SJCRH30 (cell line): ENCODE results near the gene IL4. TPM values are rescaled to one million over a fixed set of nuclear protein-coding genes. Genes with fewer than 3 reads are reported as not detected.
"Not testable (repeated sequence)": the region's sequence is repeated elsewhere in the genome, so short reads cannot be mapped to it uniquely, and the experiment has no call there.

ENCODE experiments used
- DNase-seq, 2 experiments: peaks; one replicate each; pipeline ENCODE4 v3.0.0-alpha.2; 2015 to 2020
- H3K27ac ChIP-seq: fragments of 250-450 bp; sonication (Bioruptor Pico); 2 replicates; pipeline ENCODE4 v1.5.1; 2020; ENCODE audit warnings: mild to moderate bottlenecking, moderate library complexity
- H3K27me3 ChIP-seq: fragments of 250-450 bp; sonication (Bioruptor Pico); 2 replicates; pipeline ENCODE4 v1.5.1; 2020; ENCODE audit warnings: mild to moderate bottlenecking, moderate library complexity
- H3K36me3 ChIP-seq: fragments of 250-450 bp; sonication (Bioruptor Pico); 2 replicates; pipeline ENCODE4 v1.5.1; 2020; ENCODE audit warnings: mild to moderate bottlenecking, moderate library complexity
- H3K4me1 ChIP-seq: fragments of 250-450 bp; sonication (Bioruptor Pico); 2 replicates; pipeline ENCODE4 v1.5.1; 2020; ENCODE audit warnings: mild to moderate bottlenecking, moderate library complexity
- H3K4me3 ChIP-seq: fragments of 250-450 bp; sonication (Bioruptor Pico); 2 replicates; pipeline ENCODE4 v1.5.1; 2020; ENCODE audit warnings: mild to moderate bottlenecking, moderate library complexity
- H3K9me3 ChIP-seq: fragments of 250-450 bp; sonication (Bioruptor Pico); replicated peaks from 2 replicates; pipeline ENCODE4 v1.5.1; 2020; ENCODE audit warnings: mild to moderate bottlenecking, moderate library complexity
- total RNA-seq: library from RNA; depleted of rRNA; stranded (reverse); fragments of >200 nt; shearing (Covaris generic); gene quantifications from 2 replicates; pipeline ENCODE4 v1.2.3, GENCODE V29; 2014; rRNA removed

IL4 gene
- total RNA-seq, 1 experiment from 2014 or later: not detected

DNA sequence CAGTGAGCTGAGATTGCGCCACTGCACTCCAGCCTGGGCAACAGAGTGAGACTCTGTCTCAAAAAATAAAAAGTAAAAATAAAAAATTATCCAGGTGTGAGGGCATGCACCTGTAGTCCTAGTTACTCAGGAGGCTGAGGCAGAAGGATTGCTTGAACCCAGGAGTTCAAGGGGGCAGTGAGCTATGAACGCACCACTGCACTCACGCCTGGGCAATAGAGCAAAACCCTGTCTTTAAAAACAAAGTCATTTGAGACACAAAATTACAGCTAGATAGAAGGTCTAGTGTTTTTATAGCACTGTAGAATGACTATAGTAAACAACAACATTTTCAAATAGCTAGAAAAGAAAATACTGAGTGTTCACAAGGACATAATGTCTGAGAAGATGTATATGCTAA, 16.4 kb downstream of the IL4 start:
- DNase-seq: no peak

GRCh38 chr5:132691755-132692631, 18.2 kb downstream of the IL4 start:
- not testable (repeated sequence) for H3K4me1 ChIP-seq, DNase-seq, H3K4me3 ChIP-seq, H3K9me3 ChIP-seq, H3K27ac ChIP-seq, H3K27me3 ChIP-seq, H3K36me3 ChIP-seq

More for the DNA sequence above, 16.4 kb downstream of the IL4 start:
- no peaks in the 10 kb centered on the region for H3K27me3 ChIP-seq
- H3K4me1 ChIP-seq: no peaks in the 10 kb centered on the region
- H3K27ac ChIP-seq: no peak overlapping the region
- no peaks in the 10 kb centered on the region for H3K9me3 ChIP-seq
- no peaks in the 10 kb centered on the region for H3K36me3 ChIP-seq
- H3K4me3 ChIP-seq: no peak overlapping the region

GRCh38 chr5:132692632-132692967, 18.8 kb downstream of the IL4 start:
- H3K4me1 ChIP-seq: no peaks in the 10 kb centered on the region
- no peak overlapping the region for H3K27ac ChIP-seq
- H3K9me3 ChIP-seq: no peaks in the 10 kb centered on the region
- no peaks in the 10 kb centered on the region for H3K36me3 ChIP-seq
- no peaks in the 10 kb centered on the region for H3K27me3 ChIP-seq
- no peak overlapping the region for H3K4me3 ChIP-seq
- DNase-seq: no peak

DNA sequence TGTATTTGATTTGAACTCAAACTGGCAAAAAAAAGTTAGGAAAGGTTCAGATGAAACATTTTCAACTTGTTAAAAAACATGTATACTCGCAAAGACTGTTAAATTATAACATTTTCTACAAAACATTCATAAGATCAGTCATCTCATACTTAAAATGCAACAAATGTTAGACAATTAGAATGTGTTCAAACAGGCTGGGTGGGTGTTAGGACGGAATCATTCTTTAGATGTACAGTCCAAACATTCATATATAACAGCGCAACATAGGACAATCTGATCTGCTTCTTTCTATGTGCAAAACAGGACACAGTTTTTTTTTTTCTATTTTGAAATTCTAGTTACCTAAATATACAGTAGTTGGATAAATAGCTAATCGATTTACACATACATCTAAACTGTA, 22.2 kb downstream of the IL4 start:
- Histone ChIP-seq H3K4me1 (no peaks in the 10 kb centered on the region), H3K27ac (no peak overlapping the region), H3K4me3 (no peak overlapping the region), H3K9me3 (no peaks in the 10 kb centered on the region), H3K27me3 (no peaks in the 10 kb centered on the region), H3K36me3 (0 out of 2 replicates have a peak, but pooled peaks cover 2% of the 10 kb centered on the region)
- no peak for DNase-seq

- Histone ChIP-seq H3K4me3 (no peak overlapping the region), H3K9me3 (no peaks in the 10 kb centered on the region), H3K4me1 (no peaks in the 10 kb centered on the region), H3K27ac (no peak overlapping the region), H3K36me3 (peaks cover 6% of the 10 kb centered on the region; the same call in 1 of the 2 replicates), H3K27me3 (no peaks in the 10 kb centered on the region)
- no peak for DNase-seq
Measured at GRCh38 chr5:132704875-132705274, 31.1 kb downstream of the IL4 start.

DNA sequence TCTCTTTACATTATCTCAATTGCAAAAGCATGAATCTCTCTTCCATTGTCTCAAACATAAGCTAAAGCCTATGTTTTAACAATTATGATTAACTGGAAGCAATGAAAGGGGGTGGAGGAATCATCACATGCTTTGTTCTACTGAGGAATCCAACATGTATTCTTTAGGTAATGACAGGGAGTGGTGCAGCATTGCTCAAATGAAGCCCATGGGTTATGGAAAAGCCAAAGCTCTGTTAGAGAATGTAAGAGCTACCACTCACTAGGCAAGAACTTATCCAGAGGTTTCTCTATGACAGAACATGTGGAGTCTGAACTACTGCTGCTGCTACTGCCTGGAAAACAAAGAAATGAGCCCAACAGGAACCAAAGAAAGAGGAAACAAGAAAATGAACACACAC, 34.9 kb downstream of the IL4 start:
- no peaks in the 10 kb centered on the region for H3K36me3 ChIP-seq
- no peak overlapping the region for H3K4me3 ChIP-seq
- H3K9me3 ChIP-seq: no peaks in the 10 kb centered on the region
- no peaks in the 10 kb centered on the region for H3K27me3 ChIP-seq
- DNase-seq: no peak
- no peak overlapping the region for H3K27ac ChIP-seq
- no peaks in the 10 kb centered on the region for H3K4me1 ChIP-seq

DNA sequence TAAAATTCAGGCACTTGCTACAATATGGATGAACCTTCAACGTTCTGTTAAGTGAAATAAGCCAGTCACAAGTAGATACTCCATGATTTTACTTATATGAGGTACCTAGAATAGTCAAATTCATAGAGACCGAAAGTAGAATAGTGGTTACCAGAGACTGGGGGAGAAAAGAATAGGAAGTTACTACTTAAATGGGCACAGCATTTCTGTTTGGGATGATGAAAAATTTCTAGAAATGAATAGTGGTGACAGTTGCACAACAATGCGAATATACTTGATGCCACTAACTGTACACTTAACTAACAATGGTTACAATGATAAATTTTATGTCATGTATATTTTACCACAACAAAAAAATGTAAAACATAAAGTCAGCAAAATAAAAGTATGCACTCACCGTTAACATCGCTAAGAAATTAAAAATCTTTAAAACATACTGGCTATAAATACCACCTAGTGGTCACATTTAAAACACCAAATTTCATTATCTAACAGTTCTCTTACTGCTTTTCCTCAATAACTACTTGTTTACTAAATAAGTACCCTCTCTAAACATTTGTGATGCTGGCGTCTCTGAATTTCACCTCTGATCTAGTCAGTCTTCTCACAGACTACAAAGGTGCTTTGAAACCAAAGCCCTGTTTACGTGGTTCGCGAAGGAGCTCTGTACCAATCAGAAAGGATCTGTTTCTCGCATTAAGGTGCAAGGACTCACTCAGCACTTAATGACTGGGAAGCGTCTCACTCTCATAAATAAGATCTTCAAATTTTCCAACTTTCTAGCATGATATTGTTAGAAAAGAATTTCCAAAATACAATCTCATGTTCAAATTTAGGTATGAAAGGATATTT, 40.9 kb downstream of the IL4 start:
- Histone ChIP-seq H3K36me3 (no peaks in the 10 kb centered on the region), H3K27me3 (no peaks in the 10 kb centered on the region), H3K4me1 (no peaks in the 10 kb centered on the region), H3K4me3 (no peak overlapping the region), H3K27ac (no peak overlapping the region), H3K9me3 (no peaks in the 10 kb centered on the region)
- DNase-seq: no peak

GRCh38 chr5:132718544-132719312, 44.9 kb downstream of the IL4 start:
- no peaks in the 10 kb centered on the region for H3K9me3 ChIP-seq
- no peaks in the 10 kb centered on the region for H3K4me1 ChIP-seq
- DNase-seq: no peak
- H3K27me3 ChIP-seq: no peaks in the 10 kb centered on the region
- no peak overlapping the region for H3K4me3 ChIP-seq
- H3K27ac ChIP-seq: no peak overlapping the region
- no peaks in the 10 kb centered on the region for H3K36me3 ChIP-seq

- H3K36me3 ChIP-seq: 0 out of 2 replicates have a peak, but pooled peaks cover 4% of the 10 kb centered on the region
- H3K9me3 ChIP-seq: no peaks in the 10 kb centered on the region
- no peak overlapping the region for H3K4me3 ChIP-seq
- no peaks in the 10 kb centered on the region for H3K27me3 ChIP-seq
- H3K27ac ChIP-seq: no peak overlapping the region
- no peak for DNase-seq
- H3K4me1 ChIP-seq: no peaks in the 10 kb centered on the region
Measured at GRCh38 chr5:132725745-132726144, 52.0 kb downstream of the IL4 start.

- Histone ChIP-seq H3K4me3 (no peak overlapping the region), H3K27ac (no peak overlapping the region), H3K4me1 (no peaks in the 10 kb centered on the region), H3K9me3 (no peaks in the 10 kb centered on the region), H3K36me3 (0 out of 2 replicates have a peak, but pooled peaks cover 4% of the 10 kb centered on the region), H3K27me3 (no peaks in the 10 kb centered on the region)
- no peak for DNase-seq
Measured at GRCh38 chr5:132729896-132730295, 56.1 kb downstream of the IL4 start.

Other genes with a start within 250 kb of the IL4 start
- gene IRF1, start 183.2 kb upstream of the IL4 start, total RNA-seq: 13.9 and 14.1 TPM in 2 replicates
- gene IL5, start 130.5 kb upstream of the IL4 start, total RNA-seq: not detected in 2 replicates
- gene RAD50, start 117.0 kb upstream of the IL4 start, total RNA-seq: 23.3 and 28.2 TPM in 2 replicates
- not detected in 2 replicates for gene IL13, start 15.8 kb upstream of the IL4 start, total RNA-seq
- 7.7 and 8.3 TPM in 2 replicates for gene KIF3A, start 63.6 kb downstream of the IL4 start, total RNA-seq
- not detected in 2 replicates for gene CCNI2, start 73.4 kb downstream of the IL4 start, total RNA-seq
- 25.4 and 26.5 TPM in 2 replicates for gene SEPTIN8, start 103.2 kb downstream of the IL4 start, total RNA-seq
- 0.02 and 0.08 TPM in 2 replicates for gene SOWAHA, start 139.3 kb downstream of the IL4 start, total RNA-seq
- 1.6 and 2.5 TPM in 2 replicates for gene SHROOM1, start 156.7 kb downstream of the IL4 start, total RNA-seq
- 0.20 and 0.57 TPM in 2 replicates for gene GDF9, start 192.5 kb downstream of the IL4 start, total RNA-seq
- gene UQCRQ, start 192.7 kb downstream of the IL4 start, total RNA-seq: 229 and 261 TPM in 2 replicates
- 1.2 and 1.6 TPM in 2 replicates for gene LEAP2, start 199.7 kb downstream of the IL4 start, total RNA-seq